Fibroblast of skin of back (primary cell): ENCODE results near the gene ALS2CL.
"Not testable (repeated sequence)": the region's sequence is repeated elsewhere in the genome, so short reads cannot be mapped to it uniquely, and the experiment has no call there.

Experiments
- DNase-seq: peaks from one replicate; pipeline ENCODE4 v3.0.0-alpha.2; 2013

Gene ALS2CL

DNA sequence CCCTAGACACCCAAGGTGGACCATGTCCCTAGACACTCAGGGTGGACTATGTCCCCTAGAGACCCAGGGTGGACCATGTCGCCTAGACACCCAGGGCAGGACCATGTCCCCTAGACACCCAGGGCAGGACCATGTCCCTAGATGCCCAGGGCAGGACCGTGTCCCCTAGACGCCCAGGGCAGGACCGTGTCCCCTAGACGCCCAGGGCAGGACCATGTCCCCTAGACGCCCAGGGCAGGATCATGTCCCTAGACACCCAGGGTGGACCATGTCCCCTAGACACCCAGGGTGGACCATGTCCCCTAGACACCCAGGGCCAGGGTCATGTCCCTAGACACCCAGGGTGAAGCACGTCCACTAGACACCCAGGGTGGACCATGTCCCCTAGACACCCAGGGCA, 10.9 kb upstream of the ALS2CL start:
- not testable (repeated sequence) for DNase-seq

DNA sequence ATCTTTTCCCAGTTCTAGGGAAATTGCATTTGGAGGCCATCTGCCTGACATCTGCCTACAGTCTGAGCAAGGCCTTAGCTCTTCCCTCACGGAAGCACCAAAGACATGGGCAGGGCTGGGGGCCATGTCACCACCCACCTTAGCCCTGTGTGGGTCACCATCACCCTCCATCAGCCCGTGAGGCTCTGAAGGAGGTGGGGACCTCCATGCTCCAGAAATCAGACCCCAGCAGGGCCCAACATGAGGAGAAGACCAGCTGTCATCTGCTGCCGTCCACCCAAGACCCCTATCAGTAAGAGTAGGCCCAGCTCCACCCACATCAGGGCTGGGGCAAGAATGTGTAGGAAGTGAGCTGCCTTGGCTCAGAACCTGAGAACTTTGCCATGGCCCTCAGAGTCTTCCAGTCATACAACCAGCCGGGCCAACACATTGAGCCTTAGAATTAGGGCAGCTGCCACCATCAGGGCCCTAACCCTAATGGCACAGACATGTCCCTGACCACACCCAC, 9.6 kb upstream of the ALS2CL start:
- no peak for DNase-seq

DNA sequence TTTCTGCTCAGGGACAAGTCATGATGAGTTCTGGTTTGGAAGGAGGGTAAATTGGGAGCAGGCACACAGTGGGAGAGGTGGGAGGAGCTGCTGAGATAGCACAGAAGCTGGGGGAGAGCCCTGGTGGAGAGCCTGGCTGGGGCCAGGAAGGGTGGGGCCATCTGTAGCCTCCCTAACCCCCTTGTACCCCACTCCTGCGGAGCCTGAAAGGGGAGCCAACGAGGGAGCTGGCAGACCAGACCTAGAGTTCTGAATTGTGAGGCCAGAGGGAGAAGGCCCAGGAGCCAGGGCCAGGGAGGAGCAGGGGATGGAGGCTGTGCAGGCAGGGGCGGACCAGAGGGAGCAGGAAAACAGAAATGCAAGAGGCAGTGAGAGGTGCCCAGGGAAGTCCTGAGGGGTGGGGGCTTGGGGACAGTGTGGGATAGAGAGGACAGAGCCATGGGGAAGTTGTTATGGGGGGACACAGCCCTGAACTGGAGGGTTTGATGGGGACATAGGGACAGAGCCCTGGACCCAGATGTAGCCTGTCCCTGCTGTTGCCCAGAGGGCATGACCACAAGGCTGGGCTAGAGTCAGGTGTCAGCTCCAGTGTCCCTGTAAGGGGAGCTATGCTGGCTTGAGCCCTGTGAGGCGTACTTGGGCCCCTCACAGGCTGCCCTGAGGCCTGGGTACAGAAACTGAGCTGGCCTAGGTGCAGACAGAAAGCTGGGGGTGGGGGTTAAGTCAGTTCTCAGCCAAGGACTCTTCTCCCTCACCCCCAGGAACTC, 8.9 kb upstream of the ALS2CL start:
- no peak for DNase-seq

DNA sequence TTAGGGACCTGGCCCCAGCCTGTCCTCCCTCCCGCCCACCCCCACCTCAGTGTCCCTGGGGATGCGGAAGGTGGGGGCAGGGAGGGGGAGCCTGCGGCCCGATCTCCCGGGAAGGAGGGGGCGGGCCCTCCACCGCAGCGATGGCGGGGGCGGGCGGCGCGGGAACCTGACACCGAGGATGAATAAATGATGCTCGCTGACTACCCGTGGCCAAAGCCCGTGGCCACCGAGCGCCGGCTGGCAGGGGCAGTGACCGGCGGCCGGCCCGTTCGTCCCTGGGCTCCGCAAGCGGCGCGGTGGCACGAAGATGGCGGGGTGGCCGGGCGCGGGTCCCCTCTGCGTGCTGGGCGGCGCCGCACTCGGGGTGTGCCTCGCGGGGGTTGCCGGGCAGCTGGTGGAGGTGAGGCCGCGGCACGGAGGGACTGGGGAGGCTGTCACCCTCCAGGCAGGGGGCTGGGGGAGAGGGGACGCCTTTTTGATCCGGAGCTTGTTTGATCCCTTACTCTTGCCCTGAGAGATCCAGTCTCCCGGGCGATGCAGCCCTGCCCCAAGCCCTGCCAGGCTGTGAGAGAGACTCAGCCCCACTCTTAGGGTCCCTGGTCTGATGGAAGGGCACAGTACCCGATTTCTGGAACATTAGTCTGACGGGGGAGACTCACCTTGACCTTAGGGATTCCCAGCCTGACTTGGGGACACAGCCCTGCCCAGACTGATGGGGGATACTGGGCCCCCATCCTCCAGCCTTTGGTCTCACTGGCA, 7.9 kb upstream of the ALS2CL start, which contains the start of gene TMIE:
TMIE (plus strand) TSS at position 212 of the 759 bp plus-strand sequence; CDS start at position 308, 96 bp downstream.
- no peak for DNase-seq

DNA sequence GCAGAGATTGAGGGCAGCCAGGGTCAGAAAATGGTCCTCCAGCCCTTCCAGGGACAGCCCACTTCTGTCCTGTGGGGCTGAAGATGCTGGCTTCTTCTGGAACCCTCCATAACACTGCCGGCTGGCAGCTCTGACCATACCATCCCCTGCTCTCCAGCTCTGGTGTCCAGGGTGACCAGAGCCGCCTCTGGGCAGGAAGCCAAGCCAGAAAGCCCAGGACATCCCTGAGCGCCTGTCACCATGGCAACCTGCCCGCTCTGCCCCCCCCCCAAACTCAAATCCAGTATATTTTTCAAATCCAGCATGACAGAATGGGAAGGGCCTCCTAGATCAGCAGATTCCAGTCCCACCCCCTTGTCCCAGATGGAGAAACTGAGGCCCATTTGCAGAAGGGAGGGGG, 7.3 kb upstream of the ALS2CL start:
- no peak for DNase-seq

DNA sequence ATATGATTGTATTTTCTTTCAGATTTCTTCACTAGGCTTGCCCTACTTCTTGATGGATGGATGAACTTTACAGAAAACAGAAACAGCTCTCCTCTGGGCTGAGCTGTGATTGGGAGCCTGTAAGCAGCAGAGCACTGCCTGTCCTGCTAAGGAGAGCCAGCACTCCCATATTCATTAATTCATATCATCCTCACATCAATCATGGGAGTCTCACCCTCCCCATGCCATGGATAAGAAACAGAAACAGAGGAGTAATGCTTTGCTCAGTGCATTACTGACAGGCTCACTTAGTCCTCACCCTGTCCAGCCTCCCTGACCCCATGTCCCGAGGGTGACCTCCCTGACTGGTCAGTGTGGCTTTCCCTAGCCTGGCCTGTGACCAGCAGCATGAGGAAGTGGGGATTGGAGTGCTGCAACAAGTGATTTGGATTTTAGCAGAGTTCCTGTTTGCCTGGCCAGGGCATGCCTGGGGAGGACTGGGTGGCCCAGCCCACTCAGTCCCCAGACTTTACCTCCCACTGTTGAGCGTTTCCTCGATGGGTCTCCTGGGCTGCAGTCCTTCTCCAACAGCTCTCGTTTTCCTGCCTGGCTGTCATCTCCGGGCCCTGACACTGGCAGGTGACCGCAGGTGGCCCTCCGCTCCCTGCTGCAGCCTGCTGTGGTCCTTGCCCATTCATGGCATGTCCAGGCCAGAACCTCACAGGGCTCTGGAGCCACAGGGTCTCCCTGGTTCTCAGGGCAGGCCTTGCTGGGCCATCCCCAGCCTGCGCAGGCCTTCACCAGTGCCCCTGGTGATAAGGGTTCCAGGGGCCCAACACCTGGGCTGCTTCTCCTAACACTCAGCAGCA, 6.4 kb upstream of the ALS2CL start:
- DNase-seq: no peak

DNA sequence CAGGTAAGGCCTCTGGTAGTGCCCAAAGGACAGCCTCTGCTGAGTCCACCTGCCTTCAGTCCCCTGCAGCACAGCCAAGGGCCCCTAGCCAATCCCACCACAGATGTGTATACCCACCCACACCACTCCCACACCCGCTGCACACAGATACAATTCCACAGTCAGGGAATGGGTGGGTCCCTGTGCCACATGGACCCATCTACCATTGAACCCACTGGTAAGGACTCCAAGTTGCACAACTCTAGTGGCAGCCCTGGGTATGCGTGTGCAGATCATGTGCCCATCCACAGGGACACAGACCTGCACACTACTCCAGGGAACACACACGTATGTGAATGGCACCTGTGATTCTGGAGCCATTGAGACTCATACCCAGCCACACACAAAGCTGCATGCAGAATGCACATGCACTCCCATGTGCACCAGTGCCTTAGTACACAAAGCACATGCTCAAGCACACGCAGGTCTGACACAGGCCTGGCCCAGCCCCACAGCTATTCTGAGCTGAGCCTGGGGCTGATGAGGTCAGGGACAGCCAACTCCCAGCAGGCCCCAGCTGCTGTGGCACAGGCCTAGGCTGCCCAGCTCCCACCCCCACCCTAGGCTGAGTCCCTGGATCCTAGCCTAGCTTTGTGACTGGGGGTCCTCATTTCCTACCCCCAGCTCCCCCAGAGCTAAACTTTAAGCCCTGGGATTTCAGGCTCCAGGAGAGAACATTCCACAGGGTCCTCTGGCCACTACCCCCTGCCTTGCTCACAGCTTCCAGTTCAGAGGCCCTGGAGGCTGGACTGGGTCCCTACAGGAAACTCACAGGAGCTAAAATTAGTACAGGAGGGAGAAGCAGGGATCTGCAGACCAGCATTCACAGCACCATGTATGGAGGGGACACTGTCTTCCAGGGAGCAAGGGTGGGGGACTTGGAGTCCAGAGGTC, 2.7 kb upstream of the ALS2CL start:
- DNase-seq: peak; percentile 47

DNA sequence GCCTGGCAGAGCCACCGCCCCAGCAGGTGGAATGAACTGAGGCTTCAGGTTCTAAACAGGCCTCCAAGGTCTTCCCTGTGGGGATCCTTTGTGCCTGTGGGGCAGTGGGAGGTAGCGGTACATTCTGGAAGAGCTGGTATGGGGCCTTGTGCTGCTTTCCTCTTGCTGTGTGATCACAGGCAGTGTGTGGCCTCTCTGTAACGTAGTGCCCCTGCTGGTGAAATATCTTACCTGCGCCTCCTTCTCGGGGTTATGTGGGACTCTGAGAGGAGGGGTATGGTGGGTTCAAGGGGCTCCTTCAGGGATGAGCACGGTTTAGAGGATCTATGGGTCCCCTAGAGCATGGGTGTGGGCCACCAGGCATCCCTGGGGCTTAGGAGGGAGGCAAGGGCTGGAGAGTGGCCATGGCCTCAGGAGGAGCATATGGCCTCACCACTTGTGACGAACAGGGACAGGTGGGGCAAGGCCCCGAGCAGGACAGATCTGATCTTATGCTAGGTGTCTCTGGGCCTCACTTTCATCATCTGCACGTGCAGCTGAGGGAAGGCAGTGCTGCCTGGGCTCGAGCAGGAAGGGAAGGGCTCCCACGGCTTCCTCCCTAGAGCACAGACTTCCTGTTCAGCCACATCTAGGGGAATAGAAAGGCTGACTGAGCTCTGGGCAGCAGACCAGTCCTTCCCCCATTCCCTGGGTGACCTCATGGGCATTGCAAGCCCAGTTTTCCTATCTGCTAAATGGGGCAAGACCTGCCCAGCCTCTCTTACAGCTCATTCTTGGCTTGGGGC, 1.9 kb upstream of the ALS2CL start:
- DNase-seq: peak; percentile 19

DNA sequence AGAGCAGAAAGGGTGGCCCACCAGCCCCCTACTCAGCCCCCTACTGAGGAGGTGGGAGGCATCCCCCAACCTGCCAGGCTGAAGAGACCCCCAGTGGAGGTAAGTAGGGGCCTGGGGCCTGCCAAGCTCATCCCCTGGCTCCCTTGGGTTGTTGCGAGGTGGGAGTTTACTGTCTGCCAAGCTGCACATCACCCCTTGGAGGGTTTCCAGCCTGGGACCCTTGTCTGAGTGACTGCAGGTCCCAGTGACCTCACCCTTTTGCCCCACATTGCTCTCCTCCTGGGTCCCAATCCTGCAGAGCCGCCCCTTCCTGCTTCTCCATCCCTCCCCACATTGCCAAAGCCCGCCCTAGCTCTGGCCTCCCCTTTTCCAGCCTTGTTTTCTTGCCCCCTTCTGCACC, 1.0 kb upstream of the ALS2CL start:
- DNase-seq: no peak

DNA sequence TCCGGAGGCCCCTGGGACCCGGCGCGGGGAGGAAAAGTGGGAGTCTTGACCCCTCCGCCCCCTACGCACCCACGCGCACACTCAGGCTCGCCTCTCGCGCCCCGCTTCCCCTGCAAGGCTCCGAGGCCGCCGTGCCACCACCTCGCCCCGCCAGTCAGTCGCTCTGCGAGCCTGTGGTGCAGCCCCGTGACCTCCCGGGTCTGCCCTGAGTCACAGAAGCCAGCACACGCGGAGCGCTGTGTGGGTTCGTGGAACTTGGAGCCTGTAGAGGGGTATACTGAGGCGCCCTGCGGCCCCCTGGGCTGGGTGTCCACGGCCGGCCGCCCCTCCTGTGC, 380 bp upstream of the ALS2CL start:
- peak; percentile 20 for DNase-seq

DNA sequence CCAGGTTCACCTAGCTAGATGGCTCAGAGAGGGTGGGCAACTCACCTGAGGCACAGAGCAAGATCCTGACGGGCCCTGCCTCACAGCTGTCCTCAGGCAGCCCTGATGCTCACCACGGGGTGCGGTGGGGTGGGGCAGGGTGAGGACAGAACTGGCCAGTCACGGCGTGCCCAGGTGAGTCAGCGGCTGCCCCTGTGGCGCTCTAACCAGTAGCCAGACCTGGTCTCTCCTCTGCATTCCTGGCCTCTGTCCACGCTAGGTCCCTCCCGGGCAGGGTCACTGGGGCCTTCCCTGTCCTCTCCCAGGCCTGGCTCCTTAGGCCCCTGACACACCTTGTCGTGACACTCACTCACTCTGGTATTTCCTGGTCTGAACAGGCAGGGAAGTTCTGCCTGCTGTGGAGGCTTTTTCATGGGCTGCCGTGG, 901 bp downstream of the ALS2CL start:
- peak; percentile 29 for DNase-seq

DNA sequence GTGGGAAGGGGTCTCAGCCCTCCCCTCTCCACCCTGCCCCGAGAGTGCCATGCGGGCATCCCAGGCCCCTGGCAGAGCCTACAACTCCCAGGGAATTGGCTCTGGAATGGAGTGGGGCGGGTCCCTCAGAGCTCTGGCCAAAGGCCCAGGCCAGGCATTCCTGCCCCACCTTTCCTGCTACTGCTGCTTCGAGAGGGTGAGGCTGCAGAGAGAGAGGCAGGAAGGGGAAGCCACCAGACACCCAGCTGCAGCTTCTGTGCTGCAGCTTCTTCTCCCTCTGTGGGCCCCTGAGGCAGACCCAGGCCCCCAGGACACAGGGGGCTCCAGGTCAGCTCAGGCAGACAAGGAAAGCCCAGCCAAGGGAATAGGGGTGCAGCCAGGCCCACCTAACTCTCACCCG, 2.7 kb downstream of the ALS2CL start:
- DNase-seq: no peak

DNA sequence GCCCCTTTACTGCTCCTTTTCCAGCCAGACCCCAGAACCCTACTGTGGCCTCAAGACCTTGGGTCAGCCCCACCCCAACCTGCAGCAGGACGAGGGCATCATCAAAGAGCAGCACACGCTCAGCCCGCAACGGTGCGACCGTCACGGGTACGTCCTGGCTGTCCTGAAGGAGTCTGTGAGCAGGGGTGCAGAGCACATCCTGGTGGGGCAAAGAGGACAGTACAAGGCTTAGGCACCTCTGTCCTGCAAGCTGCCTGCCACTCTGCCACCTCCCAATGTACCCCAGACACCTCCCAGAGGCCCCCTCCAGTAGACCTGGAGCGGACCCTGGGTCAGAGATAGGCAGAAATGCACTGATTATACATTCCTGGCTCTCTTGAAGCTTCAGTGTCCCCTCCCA, 8.0 kb downstream of the ALS2CL start:
- no peak for DNase-seq

DNA sequence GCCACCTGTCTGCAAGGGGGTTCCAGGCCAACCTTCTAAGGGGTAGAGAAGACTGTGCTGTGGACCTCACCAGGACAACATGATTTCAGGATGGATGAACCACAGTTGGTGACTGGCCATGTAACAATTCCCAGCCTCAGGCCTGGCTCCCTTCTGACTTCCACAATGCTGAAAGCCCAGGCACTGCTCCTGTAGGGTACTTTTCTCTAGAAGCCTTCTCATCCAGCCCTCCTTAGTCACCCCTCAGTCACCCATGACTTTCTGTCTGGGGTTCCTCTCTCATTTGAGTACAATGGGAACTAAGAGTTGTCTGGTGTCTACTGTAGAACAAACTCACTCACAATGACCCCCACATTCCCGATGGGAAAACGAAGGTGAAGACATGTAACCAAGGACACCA, 8.6 kb downstream of the ALS2CL start:
- DNase-seq: no peak

DNA sequence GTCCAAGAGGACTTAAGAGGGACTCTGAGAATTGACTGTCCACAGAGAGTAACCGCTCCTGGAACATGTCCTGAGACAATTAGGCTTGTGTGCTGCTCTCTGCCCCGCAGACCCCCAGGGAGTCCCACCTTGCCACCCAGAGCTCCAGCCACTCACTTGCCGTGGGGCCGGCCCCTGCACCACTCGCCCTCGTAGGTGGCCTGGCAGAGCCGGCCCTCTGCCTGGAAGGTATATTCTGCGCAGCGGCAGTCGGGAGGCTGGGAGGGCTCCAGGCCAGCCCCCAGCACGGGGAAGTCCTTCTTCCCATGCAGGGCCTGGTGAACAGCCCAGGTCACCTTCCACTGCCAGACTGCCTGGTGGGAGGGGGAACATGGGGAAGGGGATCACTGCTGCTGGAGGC, 10.5 kb downstream of the ALS2CL start:
- no peak for DNase-seq

DNA sequence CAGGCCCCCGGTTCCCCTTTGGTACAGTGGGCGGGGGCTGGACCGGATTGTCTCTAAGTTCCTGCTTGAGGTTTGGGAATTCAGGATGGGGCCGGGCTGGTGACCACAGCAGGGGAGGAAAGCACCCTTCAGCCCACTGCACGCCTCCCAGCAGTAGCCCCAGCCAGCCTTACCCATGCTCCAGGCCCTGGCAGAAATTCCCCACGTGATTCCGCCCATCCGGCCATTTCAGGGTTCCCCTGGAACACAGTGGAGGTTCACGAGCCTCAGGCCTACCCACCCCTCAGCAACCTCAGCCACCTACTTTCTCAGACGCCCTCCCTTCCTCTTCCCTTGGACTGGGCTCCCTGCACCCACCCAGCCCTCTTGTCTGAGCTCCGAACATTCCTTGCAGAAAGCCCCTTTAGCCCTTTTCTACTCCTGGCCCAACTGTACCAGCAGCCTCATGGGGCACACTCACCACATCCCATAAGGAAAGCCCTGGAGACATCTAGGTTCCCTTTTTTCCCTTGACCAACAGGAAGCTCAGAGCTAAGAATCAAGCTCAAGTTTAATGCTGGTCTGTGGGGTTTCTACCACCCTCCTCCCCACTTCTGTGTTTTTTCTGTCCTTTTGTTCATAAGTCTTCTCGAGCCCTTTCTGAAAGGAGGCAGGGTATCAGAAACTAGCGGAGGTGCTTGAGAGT, 11.5 kb downstream of the ALS2CL start:
- DNase-seq: no peak

DNA sequence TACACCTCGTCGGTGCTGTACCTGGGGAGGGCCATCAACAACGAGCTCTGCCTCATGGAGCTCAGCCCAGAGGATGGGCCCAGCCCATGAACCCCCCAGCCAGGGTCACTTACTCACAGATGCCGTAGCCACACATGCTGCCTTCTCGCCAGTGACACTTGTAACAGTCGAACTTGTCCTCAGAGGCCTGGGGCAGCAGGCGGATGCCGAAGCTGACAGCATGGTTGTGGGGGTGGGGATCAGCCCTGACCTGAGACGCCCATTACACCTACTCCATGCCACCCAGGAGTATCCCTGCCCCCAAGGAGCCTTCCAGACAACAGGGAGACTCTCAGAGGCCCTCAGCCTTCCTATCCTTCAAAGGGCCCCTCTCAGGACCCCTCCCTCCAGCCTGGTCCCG, 12.1 kb downstream of the ALS2CL start:
- DNase-seq: no peak

DNA sequence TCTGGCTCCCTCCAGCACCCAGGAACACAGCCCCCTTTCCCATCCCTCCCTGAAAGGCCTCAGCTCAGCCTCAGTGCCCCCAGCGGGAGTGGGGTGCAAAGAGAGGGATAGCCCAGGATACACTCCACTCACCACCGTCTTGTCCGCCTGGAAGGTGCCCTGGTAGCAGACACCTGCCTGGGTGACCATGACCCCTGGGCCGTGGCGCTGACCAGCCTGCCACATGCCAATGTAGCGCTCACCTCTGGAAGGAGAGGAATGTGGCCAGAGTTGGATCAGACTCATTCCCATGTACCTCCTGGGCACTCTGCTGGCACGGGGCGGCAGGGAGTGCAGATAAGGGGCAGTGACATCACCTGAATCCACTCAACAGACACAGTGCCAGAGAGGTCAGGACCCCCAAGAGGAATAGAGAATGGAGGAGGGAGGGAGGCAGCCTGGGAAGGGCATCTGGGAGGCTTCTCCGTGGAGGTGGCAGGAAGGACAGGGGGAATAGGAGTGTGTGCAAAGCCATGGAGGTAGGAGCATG, 13.1 kb downstream of the ALS2CL start:
- no peak for DNase-seq

DNA sequence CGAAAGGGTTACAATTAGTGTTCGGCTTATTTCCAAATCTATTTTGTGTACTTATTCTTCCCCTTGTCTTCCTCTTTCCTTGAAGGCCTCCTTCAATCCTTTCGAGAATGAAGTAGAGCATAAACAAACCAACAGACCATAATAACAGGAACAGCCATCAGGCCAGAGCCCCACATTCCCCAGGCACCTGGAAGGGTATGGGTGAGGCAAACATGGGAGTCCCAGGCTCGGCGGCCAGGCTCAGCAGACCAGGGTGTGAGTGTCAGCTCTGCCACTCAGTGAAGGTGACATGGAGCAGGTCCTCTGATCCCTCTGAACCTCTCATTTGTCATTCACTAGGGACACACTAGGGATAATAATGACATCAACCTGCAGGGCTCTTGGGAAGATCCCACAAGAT, 13.8 kb downstream of the ALS2CL start:
- DNase-seq: no peak

DNA sequence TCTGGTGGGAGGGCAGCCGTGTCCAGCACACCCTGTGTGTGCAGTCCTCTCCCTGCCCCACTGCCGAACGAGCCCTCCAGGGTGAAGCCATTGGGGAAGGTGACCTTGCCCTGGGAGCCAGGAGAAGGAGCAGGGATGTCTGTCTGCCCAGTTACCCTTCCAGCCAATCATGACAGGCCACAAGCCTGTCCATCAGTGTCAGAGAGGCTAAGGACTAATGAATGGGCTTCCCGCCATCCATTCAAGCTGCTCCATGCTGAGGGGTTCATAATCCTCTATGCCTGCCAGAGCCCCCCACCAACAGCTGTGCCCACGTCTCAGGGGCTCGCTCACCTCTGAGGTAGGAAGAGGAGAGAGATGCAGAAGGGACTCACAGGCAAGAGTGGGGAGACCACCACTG, 15.2 kb downstream of the ALS2CL start:
- DNase-seq: no peak
